Ishikawa (cell line): Measurements from ENCODE around the gene CD247.

Source experiments
- EP300 ChIP-seq: IDR thresholded peaks from 2 replicates; pipeline ENCODE4 v1.6.1; 2012; ENCODE audit warnings: borderline replicate concordance
- FOXM1 ChIP-seq: IDR thresholded peaks from 2 replicates; pipeline ENCODE4 v1.6.1; 2012; ENCODE audit warnings: low read depth, borderline replicate concordance
- MAX ChIP-seq: IDR thresholded peaks from 2 replicates; pipeline ENCODE4 v1.6.1; 2012
- YY1 ChIP-seq: IDR thresholded peaks from 2 replicates; pipeline ENCODE4 v1.6.1; 2012; ENCODE audit warnings: low read depth

GRCh38 chr1:167487614-167488013, 30.7 kb downstream of the CD247 start:
- no peak for TF ChIP-seq FOXM1
- TF ChIP-seq YY1 = no peak
- no peak for TF ChIP-seq EP300
- TF ChIP-seq MAX = no peak
